Neural progenitor cell (in vitro differentiated cells): ENCODE data around the gene EVL.

ENCODE experiments used
- CTCF ChIP-seq: fragments of 200-600 bp; sonication (generic); IDR thresholded peaks from 2 replicates; pipeline ENCODE4 v1.5.1; 2017; ENCODE audit warnings: antibody characterized with exemption, mild to moderate bottlenecking
- EZH2 ChIP-seq: fragments of 200-600 bp; sonication (generic); IDR thresholded peaks from 2 replicates; pipeline ENCODE4 v1.6.1; 2017; ENCODE audit warnings: antibody characterized with exemption, mild to moderate bottlenecking, moderate library complexity
- EZH2phosphoT487 ChIP-seq: fragments of 200-600 bp; sonication (generic); IDR thresholded peaks from 2 replicates; pipeline ENCODE4 v1.6.1; 2017; ENCODE audit warnings: antibody characterized with exemption

GRCh38 chr14:100173353-100173752 is 108.1 kb downstream of the EVL start:
- TF ChIP-seq CTCF, result no peak
- TF ChIP-seq EZH2phosphoT487, result no peak
- TF ChIP-seq EZH2, result no peak
